ENCODE data around the gene ZNF414. TPM values are rescaled to one million over a fixed set of nuclear protein-coding genes. Genes with fewer than 3 reads are reported as not detected.

The ZNF414 gene
- total RNA-seq, 1 experiment from 2014 or later: 4.6 TPM

DNA sequence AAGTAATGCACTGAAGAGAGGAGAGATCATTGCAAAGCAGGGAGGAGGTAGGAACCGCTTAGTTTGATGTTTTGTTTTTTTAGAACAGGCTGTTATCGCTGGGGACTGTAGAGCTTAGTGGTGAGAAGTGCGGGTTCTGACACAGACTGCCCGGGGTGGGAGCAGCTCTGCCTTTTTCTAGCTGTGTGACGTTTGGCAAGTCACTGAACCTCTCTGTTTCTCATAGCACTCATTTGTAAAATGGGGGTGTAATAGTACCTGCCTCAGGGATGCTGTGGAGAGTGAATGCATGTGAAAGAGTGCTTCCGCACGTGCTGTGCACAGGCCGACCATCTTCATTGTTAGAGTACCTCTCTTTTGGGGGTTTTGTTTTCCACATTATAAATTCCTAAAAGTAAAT, 30.8 kb downstream of the ZNF414 start:
- H4K20me1 ChIP-seq (ENCODE audit: low read length): peaks cover 44% of the 10 kb centered on the region
- peaks cover 67% of the 10 kb centered on the region for H3K36me3 ChIP-seq (ENCODE audit: low read depth, low read length)
- no peaks in the 10 kb centered on the region for H3K27me3 ChIP-seq (ENCODE audit: low read length)
- CTCF ChIA-PET: no interaction called here
- ATAC-seq: no peak
- no peak for TF ChIP-seq CTCF (conservative IDR thresholded peaks at IDR 0.05; ENCODE audit: low read depth, low read length)
- no peak for TF ChIP-seq EZH2phosphoT487 (IDR thresholded peaks at IDR 0.05; ENCODE audit: borderline replicate concordance, low read length)
- TF ChIP-seq EZH2 (IDR thresholded peaks at IDR 0.05; ENCODE audit: low read length, unreplicated experiment): no peak
- H3K9me3 ChIP-seq (ENCODE audit: low read length): no peaks in the 10 kb centered on the region
- no TSS peak for BruUV-seq (replicated peaks)
- no peak overlapping the region for H3K4me2 ChIP-seq (ENCODE audit: low read length)
- H2AFZ ChIP-seq (ENCODE audit: low read length): no peak overlapping the region
- H3K79me2 ChIP-seq (ENCODE audit: low read length): peaks cover 50% of the 10 kb centered on the region
- DNase-seq: no peak
- intact Hi-C loops (cut with micrococcal nuclease): no loop called here
- H3K4me3 ChIP-seq (ENCODE audit: low read length): no peak overlapping the region
- H3F3A ChIP-seq (ENCODE audit: low read length, unreplicated experiment): no peaks in the 10 kb centered on the region
- no peaks in the 10 kb centered on the region for H3K9me2 ChIP-seq (replicated peaks; ENCODE audit: low read length)
- no peaks in the 10 kb centered on the region for H3K4me1 ChIP-seq (ENCODE audit: insufficient read depth, low read length)
- H3K9ac ChIP-seq (ENCODE audit: low read length): no peak overlapping the region
- H3K27ac ChIP-seq (ENCODE audit: low read length): no peak overlapping the region
- POLR2A ChIA-PET (ENCODE audit: unreplicated experiment): no interaction called here

- DNase-seq (no peak), ATAC-seq (no peak)
- Histone ChIP-seq H4K20me1 (ENCODE audit: low read length) (peaks cover 49% of the 10 kb centered on the region), H3F3A (ENCODE audit: low read length, unreplicated experiment) (no peaks in the 10 kb centered on the region), H3K4me3 (ENCODE audit: low read length) (no peak overlapping the region), H3K4me2 (ENCODE audit: low read length) (no peak overlapping the region), H3K27me3 (ENCODE audit: low read length) (no peaks in the 10 kb centered on the region), H3K27ac (ENCODE audit: low read length) (no peak overlapping the region), H3K9ac (ENCODE audit: low read length) (no peak overlapping the region), H3K9me3 (ENCODE audit: low read length) (no peaks in the 10 kb centered on the region), H3K9me2 (replicated peaks; ENCODE audit: low read length) (no peaks in the 10 kb centered on the region), H3K4me1 (ENCODE audit: insufficient read depth, low read length) (no peaks in the 10 kb centered on the region), H3K36me3 (ENCODE audit: low read depth, low read length) (peaks cover 67% of the 10 kb centered on the region), H3K79me2 (ENCODE audit: low read length) (peaks cover 55% of the 10 kb centered on the region), H2AFZ (ENCODE audit: low read length) (no peak overlapping the region)
- ChIA-PET CTCF (no interaction called here), POLR2A (ENCODE audit: unreplicated experiment) (no interaction called here)
- no peak for TF ChIP-seq EZH2phosphoT487 (IDR thresholded peaks at IDR 0.05; ENCODE audit: borderline replicate concordance, low read length)
- TF ChIP-seq EZH2 (IDR thresholded peaks at IDR 0.05; ENCODE audit: low read length, unreplicated experiment): no peak
- TF ChIP-seq CTCF (conservative IDR thresholded peaks at IDR 0.05; ENCODE audit: low read depth, low read length): no peak
- no TSS peak for BruUV-seq (replicated peaks)
- intact Hi-C loops (cut with micrococcal nuclease): no loop called here
These were observed 31.3 kb downstream of the ZNF414 start for GRCh38 chr19:8482696-8483095.

DNA sequence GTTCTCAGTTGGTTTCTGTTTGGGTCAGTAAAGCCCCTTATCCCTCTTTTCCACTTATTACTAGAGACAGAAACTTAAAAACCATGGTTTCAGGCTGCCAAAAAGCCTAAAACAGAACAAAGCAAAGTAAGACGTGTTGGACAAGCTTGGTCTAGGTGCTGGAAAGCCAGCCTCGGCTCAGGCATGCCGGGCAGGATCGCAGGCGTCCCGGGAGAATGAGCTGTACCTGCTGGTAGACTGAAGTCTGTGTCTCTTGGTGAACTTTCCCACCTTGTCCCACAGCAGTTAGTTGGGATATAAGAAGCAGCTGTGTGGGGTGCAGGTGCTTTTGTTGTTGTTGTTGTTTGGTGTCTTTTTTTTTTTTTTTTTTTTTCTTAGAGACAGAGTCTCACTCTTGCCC, 32.4 kb downstream of the ZNF414 start:
- no peaks in the 10 kb centered on the region for H3K27me3 ChIP-seq (ENCODE audit: low read length)
- H3K36me3 ChIP-seq (ENCODE audit: low read depth, low read length): peaks cover 66% of the 10 kb centered on the region
- no peak overlapping the region for H3K4me2 ChIP-seq (ENCODE audit: low read length)
- H3K27ac ChIP-seq (ENCODE audit: low read length): no peak overlapping the region
- no peak overlapping the region for H3K9ac ChIP-seq (ENCODE audit: low read length)
- no peaks in the 10 kb centered on the region for H3F3A ChIP-seq (ENCODE audit: low read length, unreplicated experiment)
- no peaks in the 10 kb centered on the region for H3K9me2 ChIP-seq (replicated peaks; ENCODE audit: low read length)
- no peak overlapping the region for H3K4me3 ChIP-seq (ENCODE audit: low read length)
- CTCF ChIA-PET: interaction anchor here (0.6 kb wide), 1 partner anchor 37 kb away, joined by 3 read pairs; no protein-coding TSS in a partner anchor
- H3K79me2 ChIP-seq (ENCODE audit: low read length): peaks cover 64% of the 10 kb centered on the region
- POLR2A ChIA-PET (ENCODE audit: unreplicated experiment): no interaction called here
- H2AFZ ChIP-seq (ENCODE audit: low read length): no peak overlapping the region
- intact Hi-C loops (cut with micrococcal nuclease): no loop called here
- DNase-seq: no peak
- H4K20me1 ChIP-seq (ENCODE audit: low read length): peaks cover 52% of the 10 kb centered on the region
- no peak for ATAC-seq
- BruUV-seq (replicated peaks): no TSS peak
- H3K9me3 ChIP-seq (ENCODE audit: low read length): no peaks in the 10 kb centered on the region
- TF ChIP-seq EZH2 (IDR thresholded peaks at IDR 0.05; ENCODE audit: low read length, unreplicated experiment) (no peak), CTCF (conservative IDR thresholded peaks at IDR 0.05; ENCODE audit: low read depth, low read length) (no peak), EZH2phosphoT487 (IDR thresholded peaks at IDR 0.05; ENCODE audit: borderline replicate concordance, low read length) (no peak)
- H3K4me1 ChIP-seq (ENCODE audit: insufficient read depth, low read length): no peaks in the 10 kb centered on the region
